GM19238 (cell line): ENCODE measurements around the gene SEC23A.
"Not testable (repeated sequence)": the region's sequence is repeated elsewhere in the genome, so short reads cannot be mapped to it uniquely, and the experiment has no call there.

Experiments used
- DNase-seq: peaks from one replicate; pipeline ENCODE4 v3.0.0; 2011; ENCODE audit warnings: low spot score; ENCODE audit not compliant: insufficient read length

Gene SEC23A

DNA sequence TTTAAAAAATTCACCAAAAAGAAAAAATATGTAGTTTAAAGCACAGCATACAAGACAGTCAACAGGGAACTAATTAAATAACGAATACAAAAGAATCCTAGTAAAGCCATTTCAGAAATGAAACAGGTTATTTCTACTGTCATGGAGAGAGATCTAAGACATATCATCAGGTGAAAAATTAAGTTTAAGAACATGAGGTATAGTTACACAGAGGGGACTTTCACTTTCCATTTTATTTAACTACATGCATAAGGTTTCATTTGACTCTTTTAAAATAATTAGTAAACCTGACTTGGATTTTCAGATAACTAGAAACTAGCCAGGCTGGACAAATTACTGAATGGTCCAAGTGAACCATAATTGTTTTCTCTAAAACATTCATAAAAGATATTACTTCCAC is 11.3 kb downstream of the SEC23A start:
- no peak for DNase-seq

- no peak for DNase-seq
These were observed 12.4 kb downstream of the SEC23A start for GRCh38 chr14:39090548-39091111.

- no peak for DNase-seq
These were observed 15.5 kb downstream of the SEC23A start for GRCh38 chr14:39087493-39087892.

DNA sequence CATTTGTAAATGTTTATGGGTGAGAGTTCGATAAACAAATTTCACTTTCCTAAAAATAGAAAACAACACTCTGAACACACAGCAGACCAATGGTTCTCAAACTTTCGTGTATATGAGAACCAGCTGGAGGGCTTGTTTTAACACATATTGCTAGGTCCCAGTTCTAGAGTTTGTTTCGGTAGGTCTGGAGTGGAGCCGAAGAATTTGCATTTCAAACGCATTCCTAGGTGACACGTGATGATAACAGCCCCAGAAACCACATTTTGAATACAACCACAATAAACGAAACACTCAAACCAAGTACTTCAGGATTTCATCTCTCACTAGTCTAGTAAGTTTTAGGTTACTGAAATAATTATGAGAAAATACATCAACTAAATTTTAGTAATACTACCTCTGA is 17.1 kb downstream of the SEC23A start:
- DNase-seq: no peak

GRCh38 chr14:39083127-39083526 is 19.9 kb downstream of the SEC23A start:
- DNase-seq: no peak

DNA sequence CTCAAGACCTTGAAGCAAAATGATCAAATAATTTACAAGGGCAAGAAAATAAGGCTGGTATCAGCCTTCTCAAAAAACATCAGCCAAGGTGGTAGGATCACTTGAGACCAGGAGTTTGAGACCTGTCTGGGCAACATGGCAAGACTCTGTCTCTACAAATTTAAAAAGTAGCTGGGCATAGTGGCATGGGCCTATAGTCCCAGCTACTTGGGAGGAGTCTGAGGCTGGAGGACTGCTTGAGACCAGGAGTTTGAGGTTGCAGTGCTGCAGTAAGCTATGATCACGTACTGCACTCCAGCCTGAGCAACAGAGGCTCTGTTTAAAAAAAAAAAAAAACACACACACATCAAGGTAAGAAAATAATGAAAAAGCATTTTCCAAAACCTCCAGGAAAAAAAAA is 22.1 kb downstream of the SEC23A start:
- no peak for DNase-seq

- no peak for DNase-seq
These were observed 31.9 kb downstream of the SEC23A start for GRCh38 chr14:39071096-39071495.

DNA sequence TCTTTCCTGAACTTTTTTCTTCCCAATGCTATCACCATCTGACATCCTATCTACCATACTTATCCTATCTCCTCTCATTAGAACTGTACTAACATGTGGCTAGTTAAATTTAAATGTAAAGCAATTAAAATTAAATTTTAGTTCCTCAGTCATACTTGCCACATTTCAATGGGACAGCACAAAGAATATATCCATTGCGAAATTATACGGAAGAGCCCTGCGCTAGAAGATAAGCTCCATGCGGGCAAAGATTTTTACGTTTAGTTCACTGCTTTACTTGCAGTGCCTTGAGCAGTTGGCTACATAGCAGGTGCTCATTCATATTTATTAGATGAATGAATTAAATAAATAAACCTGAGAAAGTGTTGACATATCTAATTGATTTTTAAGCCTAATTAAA is 33.1 kb downstream of the SEC23A start:
- DNase-seq: no peak

- DNase-seq: not testable (repeated sequence)
These were observed 33.7 kb downstream of the SEC23A start for GRCh38 chr14:39069169-39069805.

- DNase-seq: peak; percentile 23
These were observed 42.1 kb downstream of the SEC23A start for GRCh38 chr14:39060818-39061437.

DNA sequence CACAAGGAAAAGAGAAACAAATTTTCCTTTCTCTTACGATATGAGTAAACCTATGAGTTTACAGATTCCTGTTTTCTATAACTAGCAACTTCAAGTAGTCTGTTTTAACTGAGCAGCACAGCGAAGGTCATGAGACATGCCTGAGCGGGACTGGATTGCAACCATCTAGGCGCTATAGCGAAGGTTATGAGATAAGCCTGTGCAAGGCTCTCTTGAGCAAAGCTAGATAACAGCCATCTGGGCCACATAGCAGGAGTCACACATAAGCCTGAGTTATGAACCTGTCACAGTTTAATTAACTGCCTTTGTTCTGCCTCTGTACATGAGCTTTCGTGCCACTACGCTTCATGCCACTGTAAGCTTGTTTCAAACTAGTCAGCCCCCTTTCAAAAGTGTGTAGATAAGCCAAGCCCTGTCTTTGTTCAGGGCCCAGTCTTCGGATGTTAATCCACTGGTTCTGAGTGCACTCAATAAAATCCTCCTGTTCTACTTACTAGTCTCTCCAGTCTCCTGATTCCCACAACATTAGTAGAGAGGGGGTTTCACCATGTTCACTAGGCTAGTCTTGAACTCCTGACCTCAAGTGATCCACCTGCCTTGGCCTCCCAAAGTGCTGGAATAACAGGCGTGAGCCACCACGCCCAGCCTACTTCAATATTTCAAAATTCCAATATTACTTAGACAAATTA is 47.1 kb downstream of the SEC23A start:
- no peak for DNase-seq

DNA sequence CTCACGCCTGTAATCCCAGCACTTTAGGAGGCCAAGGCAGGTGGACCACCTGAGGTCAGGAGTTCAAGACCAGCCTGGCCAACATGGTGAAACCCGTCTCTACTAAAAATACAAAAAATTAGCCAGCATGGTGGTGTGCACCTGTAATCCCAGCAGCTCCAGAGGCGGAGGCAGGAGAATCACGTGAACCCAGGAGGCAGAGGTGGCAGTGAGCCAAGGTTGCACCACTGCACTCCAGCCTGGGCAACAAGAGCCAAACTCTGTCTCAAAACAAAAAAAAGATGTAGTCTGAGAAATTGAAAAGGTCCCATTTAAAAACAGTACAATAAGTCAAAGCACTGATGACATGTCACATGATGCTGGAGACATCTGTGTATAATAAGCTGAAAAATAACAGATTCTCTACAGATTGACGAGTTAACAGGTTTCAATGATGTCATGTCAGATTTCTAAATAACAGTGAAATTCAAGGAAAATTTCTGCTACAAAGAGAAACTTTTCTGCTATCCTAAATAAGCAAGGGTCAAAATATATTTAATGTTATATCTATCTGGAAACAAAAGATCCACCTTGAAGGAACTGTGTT is 50.1 kb downstream of the SEC23A start:
- not testable (repeated sequence) for DNase-seq

GRCh38 chr14:39050389-39050788 is 52.6 kb downstream of the SEC23A start:
- DNase-seq: no peak

- DNase-seq: not testable (repeated sequence)
These were observed 57.1 kb downstream of the SEC23A start for GRCh38 chr14:39045889-39046288.

DNA sequence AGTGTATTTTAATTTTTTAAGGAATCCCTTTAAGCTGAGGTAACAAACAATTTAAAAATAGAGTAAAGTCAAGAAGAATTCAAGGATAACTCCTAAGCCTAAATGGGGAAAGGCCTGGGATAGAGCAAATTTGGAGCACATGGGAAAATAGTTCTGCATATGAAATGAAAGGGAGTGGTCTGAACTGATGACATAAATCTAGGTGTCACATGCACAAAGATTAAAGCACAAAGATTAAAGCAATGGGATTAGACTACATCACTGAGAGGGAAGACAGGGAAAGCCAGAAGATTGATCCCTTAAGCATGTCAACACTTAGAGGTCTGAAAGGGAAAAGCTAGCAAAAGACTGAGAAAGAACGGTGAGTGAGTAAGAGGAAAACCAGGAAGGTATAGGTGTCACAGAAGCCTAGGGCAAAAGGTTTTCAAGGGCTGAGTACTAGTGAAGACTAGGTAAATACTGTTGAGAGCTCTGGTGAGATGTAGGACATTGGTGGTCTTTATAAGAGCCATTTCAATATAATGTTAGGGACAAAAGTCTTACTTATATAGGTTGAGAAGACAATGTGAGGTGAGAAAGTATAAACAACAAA is 59.6 kb downstream of the SEC23A start:
- no peak for DNase-seq

- no peak for DNase-seq
These were observed 62.5 kb downstream of the SEC23A start for GRCh38 chr14:39040529-39040928.

GRCh38 chr14:39038542-39038941 is 64.5 kb downstream of the SEC23A start:
- no peak for DNase-seq

DNA sequence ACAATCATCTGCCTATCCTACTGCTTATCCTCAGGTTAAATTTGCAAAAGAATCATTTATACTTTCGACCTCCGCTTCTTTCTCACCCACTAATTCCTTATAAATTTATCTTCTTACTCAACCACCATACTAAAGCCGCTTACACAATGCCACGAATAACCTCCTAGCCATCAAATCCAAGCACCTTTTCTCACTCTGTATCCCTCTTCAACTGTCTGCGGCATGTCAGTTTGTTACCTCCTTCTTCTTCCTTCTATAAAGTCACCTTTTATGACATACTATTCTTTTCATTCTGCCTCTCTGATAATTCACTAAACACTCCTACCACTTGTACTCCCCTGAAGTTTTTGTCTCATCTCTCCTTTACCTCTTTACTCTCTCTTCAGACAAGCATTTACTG is 66.3 kb downstream of the SEC23A start:
- no peak for DNase-seq

DNA sequence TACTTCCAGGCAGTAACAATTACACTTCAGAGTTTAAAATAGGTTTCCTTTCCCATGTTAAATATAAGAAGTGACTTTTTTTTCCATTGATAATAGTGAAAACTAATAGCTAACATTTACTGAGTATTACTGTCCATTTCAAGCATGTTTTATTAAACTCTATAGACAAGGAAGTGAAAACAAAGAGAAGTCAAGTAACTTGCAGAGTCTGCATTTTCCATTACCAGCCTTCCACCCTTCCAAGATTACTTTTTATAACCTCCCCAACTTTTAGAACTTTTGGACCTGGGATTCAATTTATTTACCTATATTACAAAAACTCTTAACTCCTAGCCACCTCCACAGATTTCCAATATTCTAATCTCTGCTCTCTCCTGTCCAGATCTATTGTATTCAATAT is 67.7 kb downstream of the SEC23A start:
- no peak for DNase-seq

- DNase-seq: no peak
These were observed 68.3 kb downstream of the SEC23A start for GRCh38 chr14:39034481-39035296.

DNA sequence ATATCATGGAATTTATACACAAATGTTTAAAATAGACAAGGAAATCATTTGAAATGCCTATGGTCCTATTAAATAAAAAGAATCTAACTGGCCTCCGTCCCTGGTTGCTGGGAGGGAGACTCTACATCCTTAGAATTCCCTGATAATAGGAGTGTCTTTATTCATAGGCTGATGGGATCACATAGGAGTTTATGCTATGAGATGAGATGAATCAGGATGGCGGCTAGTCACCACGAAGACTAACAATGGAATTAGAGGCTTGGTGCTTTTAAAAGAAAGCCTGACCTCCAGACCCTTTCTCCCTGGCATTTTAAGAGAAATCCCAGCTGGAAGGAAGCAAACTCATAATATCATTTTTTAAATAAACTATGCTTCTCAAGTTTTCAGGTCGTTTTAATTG is 69.7 kb downstream of the SEC23A start:
- DNase-seq: no peak
